ENCODE measurements around the gene SLC16A9. TPM values are rescaled to one million over a fixed set of nuclear protein-coding genes. Genes with fewer than 3 reads are reported as not detected.
A peak's percentile ranks its signal among the peaks of the same experiment; 100 is the strongest.

Gene SLC16A9
- total and polyA plus RNA-seq, 12 donors: 129 to 382 (median 189) TPM

GRCh38 chr10:59627366-59628018 lies 82.2 kb downstream of the SLC16A9 start:
- Histone ChIP-seq H3K4me3 (no peak overlapping the region), H3K9me3 (replicated peaks in 1 of 3) (no peaks in the 10 kb centered on the region), H3K36me3 (replicated peaks in 1 of 2) (no peaks in the 10 kb centered on the region), H3K27ac (no peak overlapping the region), H3K4me1 (replicated peaks in 1 of 2) (peaks cover 0 to 6% of the 10 kb centered on the region in 2 donors), H3K27me3 (no peaks in the 10 kb centered on the region)
- TF ChIP-seq CTCF (IDR thresholded peaks at IDR 0.05) (no peak), POLR2A (IDR thresholded peaks at IDR 0.05) (no peak)
- intact Hi-C loops (cut with DNase I): loop anchor here (2.0 to 10.0 kb wide), 4 partner anchors 180 to 407 kb away; no protein-coding TSS in a partner anchor
- 87 to 93% (median 90%) methylated on average over 3 to 4 of the region's 4 CpGs for WGBS, 4 donors
- DNase-seq: no peak

- Histone ChIP-seq H3K27ac (no peak overlapping the region), H3K4me3 (no peak overlapping the region), H3K27me3 (no peaks in the 10 kb centered on the region), H3K4me1 (replicated peaks in 1 of 2) (peaks cover 0 to 6% of the 10 kb centered on the region in 2 donors), H3K36me3 (replicated peaks in 1 of 2) (no peaks in the 10 kb centered on the region), H3K9me3 (replicated peaks in 1 of 3) (no peaks in the 10 kb centered on the region)
- TF ChIP-seq POLR2A (IDR thresholded peaks at IDR 0.05) (no peak), CTCF (IDR thresholded peaks at IDR 0.05) (no peak)
- intact Hi-C loops (cut with DNase I): loop anchor here (5.0 to 10.0 kb wide), 3 partner anchors 181 to 408 kb away; no protein-coding TSS in a partner anchor
- no peak for DNase-seq
- 61 to 77% (median 71%) methylated on average over 3 of the region's 3 CpGs for WGBS, 4 donors
These were observed 83.2 kb downstream of the SLC16A9 start for GRCh38 chr10:59626523-59626869.

GRCh38 chr10:59625721-59626522 lies 83.7 kb downstream of the SLC16A9 start:
- Histone ChIP-seq H3K27me3 (no peaks in the 10 kb centered on the region), H3K4me3 (no peak overlapping the region), H3K9me3 (replicated peaks in 1 of 3) (no peaks in the 10 kb centered on the region), H3K27ac (no peak overlapping the region), H3K4me1 (replicated peaks in 1 of 2) (peaks cover 0 to 6% of the 10 kb centered on the region in 2 donors), H3K36me3 (replicated peaks in 1 of 2) (no peaks in the 10 kb centered on the region)
- WGBS, 4 donors: 20 to 26% (median 25%) methylated on average over 8 of the region's 8 CpGs
- TF ChIP-seq CTCF (IDR thresholded peaks at IDR 0.05): peak; percentile 55 to 96 (median 94)
- TF ChIP-seq POLR2A (IDR thresholded peaks at IDR 0.05): no peak
- intact Hi-C loops (cut with DNase I): loop anchor here (5.0 to 10.0 kb wide), 3 partner anchors 181 to 409 kb away; no protein-coding TSS in a partner anchor
- DNase-seq: peak in 6 of 7 donors; percentile 43 to 75 (median 47)

GRCh38 chr10:59624951-59625350 lies 84.7 kb downstream of the SLC16A9 start:
- no peaks in the 10 kb centered on the region for H3K9me3 ChIP-seq (replicated peaks in 1 of 3)
- 80 to 89% (median 88%) methylated on average over 8 of the region's 8 CpGs for WGBS, 4 donors
- peaks cover 0 to 6% of the 10 kb centered on the region in 2 donors for H3K4me1 ChIP-seq (replicated peaks in 1 of 2)
- H3K27ac ChIP-seq: no peak overlapping the region
- H3K4me3 ChIP-seq: no peak overlapping the region
- H3K36me3 ChIP-seq (replicated peaks in 1 of 2): no peaks in the 10 kb centered on the region
- DNase-seq: no peak
- TF ChIP-seq POLR2A (IDR thresholded peaks at IDR 0.05): no peak
- TF ChIP-seq CTCF (IDR thresholded peaks at IDR 0.05): no peak
- H3K27me3 ChIP-seq: no peaks in the 10 kb centered on the region
- intact Hi-C loops (cut with DNase I): loop anchor here (5.0 to 10.0 kb wide), 4 partner anchors 182 to 410 kb away; no protein-coding TSS in a partner anchor
